GM12878 (cell line): ENCODE data around the gene RNF31. TPM values are rescaled to one million over a fixed set of nuclear protein-coding genes. Genes with fewer than 3 reads are reported as not detected.

Experiments
- BMI1 ChIP-seq: fragments of 450-650 bp; IDR thresholded peaks from 2 replicates; pipeline ENCODE4 v1.6.1; 2016; ENCODE audit warnings: mild to moderate bottlenecking, moderate library complexity, borderline replicate concordance
- CBFB ChIP-seq: IDR thresholded peaks from 2 replicates; pipeline ENCODE4 v1.6.1; 2016; ENCODE audit warnings: antibody characterized with exemption, low read depth
- CBX3 ChIP-seq: fragments of 200-600 bp; sonication (generic); IDR thresholded peaks from 2 replicates; pipeline ENCODE4 v1.6.1; 2016; ENCODE audit warnings: low read depth, borderline replicate concordance
- CEBPB ChIP-seq, 2 experiments: fragments of 150-350 bp in 1 of 2; IDR thresholded peaks; 2 replicates each; pipeline ENCODE4 v1.6.1; 2012 to 2014; ENCODE audit warnings: low read depth in 2 of 2, low read length in 2 of 2, borderline replicate concordance in 1 of 2, inconsistent platforms in 1 of 2
- ESRRA ChIP-seq: IDR thresholded peaks from 2 replicates; pipeline ENCODE4 v1.6.1; 2012; ENCODE audit warnings: mild to moderate bottlenecking, low read length, improper control_type of control experiment
- EZH2 ChIP-seq: IDR thresholded peaks from 2 replicates; pipeline ENCODE4 v1.6.1; 2012; ENCODE audit warnings: low read depth, mild to moderate bottlenecking, control low read depth, inconsistent platforms, low read length, borderline replicate concordance; ENCODE audit not compliant: control insufficient read depth
- JUNB ChIP-seq: IDR thresholded peaks from 2 replicates; pipeline ENCODE4 v1.6.1; 2016; ENCODE audit warnings: antibody characterized with exemption, mild to moderate bottlenecking
- MTA2 ChIP-seq: fragments of 450-650 bp; IDR thresholded peaks from 2 replicates; pipeline ENCODE4 v1.6.1; 2016; ENCODE audit warnings: low read depth, mild to moderate bottlenecking, moderate library complexity
- MYB ChIP-seq: fragments of 150-350 bp; IDR thresholded peaks from 2 replicates; pipeline ENCODE4 v1.6.1; 2014; ENCODE audit warnings: mild to moderate bottlenecking, low read depth, low read length, borderline replicate concordance
- NBN ChIP-seq: fragments of 450-650 bp; IDR thresholded peaks from 2 replicates; pipeline ENCODE4 v1.6.1; 2016
- NFYA ChIP-seq: IDR thresholded peaks from 2 replicates; pipeline ENCODE4 v1.6.1; 2011; ENCODE audit warnings: low read depth, mild to moderate bottlenecking, low read length, improper control_type of control experiment, borderline replicate concordance
- NR2C1 ChIP-seq: fragments of 450-650 bp; IDR thresholded peaks from 2 replicates; pipeline ENCODE4 v1.6.1; 2017; ENCODE audit warnings: antibody characterized with exemption, mild to moderate bottlenecking, moderate library complexity
- NR2C2 ChIP-seq: IDR thresholded peaks from 2 replicates; pipeline ENCODE4 v1.6.1; 2011; ENCODE audit warnings: borderline replicate concordance, low read depth; ENCODE audit not compliant: control insufficient read depth, insufficient read length
- PML ChIP-seq: IDR thresholded peaks from 2 replicates; pipeline ENCODE4 v1.6.1; 2012; ENCODE audit warnings: low read length, inconsistent platforms
- RB1 ChIP-seq: fragments of 450-650 bp; formaldehyde crosslinking; IDR thresholded peaks from 2 replicates; pipeline ENCODE4 v1.6.1; 2017; ENCODE audit warnings: mild to moderate bottlenecking, borderline replicate concordance
- RELA ChIP-seq: fragments of 450-650 bp; IDR thresholded peaks from 2 replicates; pipeline ENCODE4 v1.8.0; 2014; ENCODE audit warnings: borderline replicate concordance; ENCODE audit not compliant: partially characterized antibody
- RFX5 ChIP-seq: IDR thresholded peaks from 2 replicates; pipeline ENCODE4 v1.6.1; 2011; ENCODE audit warnings: low read depth, low read length, improper control_type of control experiment
- SMAD5 ChIP-seq: IDR thresholded peaks from 2 replicates; pipeline ENCODE4 v1.6.1; 2016; ENCODE audit warnings: antibody characterized with exemption, low read depth
- SUPT20H ChIP-seq: IDR thresholded peaks from 2 replicates; pipeline ENCODE4 v1.6.1; 2011; ENCODE audit warnings: low read depth, mild to moderate bottlenecking, low read length, moderate library complexity, borderline replicate concordance; ENCODE audit not compliant: control insufficient read depth
- TAF1 ChIP-seq: IDR thresholded peaks from 2 replicates; pipeline ENCODE4 v1.6.1; 2011; ENCODE audit warnings: mild to moderate bottlenecking, low read depth, low read length, borderline replicate concordance
- WRNIP1 ChIP-seq: IDR thresholded peaks from 2 replicates; pipeline ENCODE4 v1.6.1; 2011; ENCODE audit warnings: low read depth, low read length, improper control_type of control experiment, borderline replicate concordance
- YY1 ChIP-seq: IDR thresholded peaks from 2 replicates; pipeline ENCODE4 v1.6.1; 2011; ENCODE audit warnings: low read depth, mild to moderate bottlenecking, low read length
- ZNF217 ChIP-seq: fragments of 450-650 bp; IDR thresholded peaks from 2 replicates; pipeline ENCODE4 v1.6.1; 2017; ENCODE audit warnings: antibody characterized with exemption, mild to moderate bottlenecking
- ZZZ3 ChIP-seq: IDR thresholded peaks from 2 replicates; pipeline ENCODE4 v1.6.1; 2011; ENCODE audit warnings: low read depth; ENCODE audit not compliant: control insufficient read depth, insufficient read length
- polyA plus RNA-seq, 11 experiments: library from polyadenylated mRNA; depleted of rRNA in 4 of 11; unstranded in 6 of 11; stranded (reverse) in 5 of 11; fragments of >200 nt; fragmentation: Nextera tagmentation in 4 of 11; fragmentation: Illumina TruSeq in 1 of 11; extraction: Ambion mirVana in 4 of 11; extraction: Trizol in 1 of 11; gene quantifications; 1 replicate in 1 of 11; 2 replicates in 10 of 11; pipeline versions ENCODE4 v1.2.1 to v1.2.3, GENCODE V29; 2011 to 2016; ENCODE audit warnings: inconsistent platforms in 2 of 11, missing spikeins in 2 of 11, low read depth in 1 of 11
- total RNA-seq, 4 experiments: library from RNA; depleted of rRNA in 3 of 4; stranded (reverse); fragments of >200 nt in 3 of 4; fragmentation: Illumina TruSeq in 1 of 4; extraction: Trizol in 1 of 4; gene quantifications; 2 replicates each; pipeline versions ENCODE4 v1.2.1 to v1.2.3, GENCODE V29; 2013 to 2021
- TF ChIP-seq, protein P1 (sequence below): fragments of 450-650 bp; IDR thresholded peaks from 2 replicates; pipeline ENCODE4 v1.6.1; 2018; ENCODE audit warnings: borderline replicate concordance, mild to moderate bottlenecking; ENCODE audit not compliant: partially characterized antibody
- TF ChIP-seq, protein P2 (sequence below): IDR thresholded peaks from 2 replicates; pipeline ENCODE4 v1.6.1; 2012; ENCODE audit warnings: low read depth, low read length, improper control_type of control experiment
- TF ChIP-seq, protein P3 (sequence below): fragments of 450-650 bp; IDR thresholded peaks from 2 replicates; pipeline ENCODE4 v1.6.1; 2017; ENCODE audit warnings: low read depth, mild to moderate bottlenecking, moderate library complexity

Gene RNF31
- total and polyA plus RNA-seq, 10 of the 15 experiments (the other 5 are each of a cell fraction or from before 2014, with no cell fraction given): 8.5 to 92.7 (median 52.0) TPM

DNA sequence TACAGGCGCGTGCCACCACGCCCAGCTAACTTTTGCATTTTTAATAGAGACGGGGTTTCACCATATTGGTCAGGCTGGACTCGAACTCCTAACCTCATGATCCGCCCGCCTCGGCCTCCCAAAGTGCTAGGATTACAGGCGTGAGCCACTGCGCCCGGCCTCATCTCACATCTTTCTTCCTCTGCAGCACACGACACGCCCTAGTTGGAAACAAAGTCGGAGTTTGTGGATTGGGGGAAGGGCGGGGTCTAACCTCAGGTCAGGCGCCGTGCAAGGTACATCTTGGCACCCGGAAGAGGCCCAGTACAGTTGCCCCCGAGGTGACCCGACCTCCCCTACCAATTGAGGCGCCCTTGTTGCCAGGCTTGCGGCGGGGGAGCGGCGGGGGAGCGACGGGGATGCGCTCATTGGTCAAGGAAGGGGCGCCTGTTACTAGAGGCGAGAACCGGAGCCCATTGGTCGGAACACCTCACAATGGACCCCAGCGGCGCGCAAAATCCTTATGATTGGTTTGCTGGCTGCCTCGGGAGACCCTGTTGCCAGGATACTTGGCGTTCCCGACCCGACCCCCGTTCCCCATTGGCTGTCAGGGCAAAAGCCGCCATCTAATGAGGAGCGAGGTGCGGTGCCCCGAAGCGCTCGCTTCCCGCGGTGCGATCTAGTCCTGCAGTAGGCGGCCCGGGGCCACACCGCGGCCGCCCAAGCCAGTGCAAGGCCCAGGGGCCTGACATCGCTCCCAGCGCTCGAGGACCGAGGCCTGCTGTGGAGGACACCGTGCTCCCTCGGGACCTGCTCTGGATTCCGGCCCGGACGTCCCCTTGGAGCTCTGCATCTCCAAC, 24.3 kb downstream of the RNF31 start, which contains the start of gene REC8 (continued):
- TF ChIP-seq, protein P1, sequence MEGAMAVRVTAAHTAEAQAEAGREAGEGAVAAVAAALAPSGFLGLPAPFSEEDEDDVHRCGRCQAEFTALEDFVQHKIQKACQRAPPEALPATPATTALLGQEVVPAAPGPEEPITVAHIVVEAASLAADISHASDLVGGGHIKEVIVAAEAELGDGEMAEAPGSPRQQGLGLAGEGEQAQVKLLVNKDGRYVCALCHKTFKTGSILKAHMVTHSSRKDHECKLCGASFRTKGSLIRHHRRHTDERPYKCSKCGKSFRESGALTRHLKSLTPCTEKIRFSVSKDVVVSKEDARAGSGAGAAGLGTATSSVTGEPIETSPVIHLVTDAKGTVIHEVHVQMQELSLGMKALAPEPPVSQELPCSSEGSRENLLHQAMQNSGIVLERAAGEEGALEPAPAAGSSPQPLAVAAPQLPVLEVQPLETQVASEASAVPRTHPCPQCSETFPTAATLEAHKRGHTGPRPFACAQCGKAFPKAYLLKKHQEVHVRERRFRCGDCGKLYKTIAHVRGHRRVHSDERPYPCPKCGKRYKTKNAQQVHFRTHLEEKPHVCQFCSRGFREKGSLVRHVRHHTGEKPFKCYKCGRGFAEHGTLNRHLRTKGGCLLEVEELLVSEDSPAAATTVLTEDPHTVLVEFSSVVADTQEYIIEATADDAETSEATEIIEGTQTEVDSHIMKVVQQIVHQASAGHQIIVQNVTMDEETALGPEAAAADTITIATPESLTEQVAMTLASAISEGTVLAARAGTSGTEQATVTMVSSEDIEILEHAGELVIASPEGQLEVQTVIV: no peak
- TF ChIP-seq CBFB (no peak), RELA (no peak), JUNB (no peak), NR2C2 (no peak), ZNF217 (0 out of 2 replicates have a peak, but pooled peaks have one; percentile 28), BMI1 (peak; percentile 32; the same call in 1 of the 2 replicates), CEBPB (IDR thresholded peaks at IDR 0.05; ENCODE audit: borderline replicate concordance in 1 of 2, low read depth in 2 of 2, low read length in 2 of 2) (no peak), MTA2 (no peak), TAF1 (no peak), NR2C1 (no peak), NFYA (no peak; the same call in 1 of the 2 replicates), RFX5 (peak; percentile 87), NBN (peak; percentile 37), PML (0 out of 2 replicates have a peak, but pooled peaks have one; percentile 15), RB1 (no peak), ESRRA (no peak), SUPT20H (no peak), WRNIP1 (no peak), CBX3 (no peak), EZH2 (no peak), YY1 (peak; percentile 74; the same call in 1 of the 2 replicates), ZZZ3 (no peak), SMAD5 (peak; percentile 24), MYB (no peak)
- TF ChIP-seq, protein P2, sequence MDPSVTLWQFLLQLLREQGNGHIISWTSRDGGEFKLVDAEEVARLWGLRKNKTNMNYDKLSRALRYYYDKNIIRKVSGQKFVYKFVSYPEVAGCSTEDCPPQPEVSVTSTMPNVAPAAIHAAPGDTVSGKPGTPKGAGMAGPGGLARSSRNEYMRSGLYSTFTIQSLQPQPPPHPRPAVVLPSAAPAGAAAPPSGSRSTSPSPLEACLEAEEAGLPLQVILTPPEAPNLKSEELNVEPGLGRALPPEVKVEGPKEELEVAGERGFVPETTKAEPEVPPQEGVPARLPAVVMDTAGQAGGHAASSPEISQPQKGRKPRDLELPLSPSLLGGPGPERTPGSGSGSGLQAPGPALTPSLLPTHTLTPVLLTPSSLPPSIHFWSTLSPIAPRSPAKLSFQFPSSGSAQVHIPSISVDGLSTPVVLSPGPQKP: no peak
- TF ChIP-seq, protein P3, sequence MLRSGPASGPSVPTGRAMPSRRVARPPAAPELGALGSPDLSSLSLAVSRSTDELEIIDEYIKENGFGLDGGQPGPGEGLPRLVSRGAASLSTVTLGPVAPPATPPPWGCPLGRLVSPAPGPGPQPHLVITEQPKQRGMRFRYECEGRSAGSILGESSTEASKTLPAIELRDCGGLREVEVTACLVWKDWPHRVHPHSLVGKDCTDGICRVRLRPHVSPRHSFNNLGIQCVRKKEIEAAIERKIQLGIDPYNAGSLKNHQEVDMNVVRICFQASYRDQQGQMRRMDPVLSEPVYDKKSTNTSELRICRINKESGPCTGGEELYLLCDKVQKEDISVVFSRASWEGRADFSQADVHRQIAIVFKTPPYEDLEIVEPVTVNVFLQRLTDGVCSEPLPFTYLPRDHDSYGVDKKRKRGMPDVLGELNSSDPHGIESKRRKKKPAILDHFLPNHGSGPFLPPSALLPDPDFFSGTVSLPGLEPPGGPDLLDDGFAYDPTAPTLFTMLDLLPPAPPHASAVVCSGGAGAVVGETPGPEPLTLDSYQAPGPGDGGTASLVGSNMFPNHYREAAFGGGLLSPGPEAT: no peak
